ENCODE data around the gene CSRP1. TPM values are rescaled to one million over a fixed set of nuclear protein-coding genes. Genes with fewer than 3 reads are reported as not detected.
A peak's percentile ranks its signal among the peaks of the same experiment; 100 is the strongest.

The CSRP1 gene
- total RNA-seq, 2 experiments from 2014 or later: 46.4 to 89.8 TPM

DNA sequence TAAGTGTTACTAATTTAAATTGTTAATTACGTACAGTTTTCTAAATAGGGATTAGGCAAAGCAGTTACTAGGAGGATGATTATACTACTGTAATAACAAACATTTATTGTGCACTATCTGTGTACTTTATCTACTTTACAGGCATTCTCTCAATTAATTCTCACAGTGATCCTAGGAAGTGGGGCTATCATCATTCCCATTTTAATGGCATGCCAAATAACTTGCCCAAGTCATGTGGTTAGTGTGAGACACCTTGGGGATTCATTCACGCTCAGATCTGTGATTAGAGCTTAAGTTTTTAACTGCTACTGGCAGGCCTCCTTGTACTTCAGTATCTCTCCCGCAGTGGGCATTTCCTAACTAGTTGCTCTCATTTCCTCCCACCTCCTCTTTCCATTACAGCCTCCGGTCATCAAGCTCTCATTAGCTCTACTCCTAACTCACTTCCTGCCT lies 49.4 kb downstream of the CSRP1 start:
- peaks cover 23% of the 10 kb centered on the region for H3K4me1 ChIP-seq (ENCODE audit: insufficient read depth, low read length, poor library complexity, severe bottlenecking)
- H4K20me1 ChIP-seq (ENCODE audit: insufficient read depth, low read length): no peaks in the 10 kb centered on the region
- no peak overlapping the region for H3K4me3 ChIP-seq (ENCODE audit: low read depth, low read length, poor library complexity, severe bottlenecking)
- TF ChIP-seq, protein P1, sequence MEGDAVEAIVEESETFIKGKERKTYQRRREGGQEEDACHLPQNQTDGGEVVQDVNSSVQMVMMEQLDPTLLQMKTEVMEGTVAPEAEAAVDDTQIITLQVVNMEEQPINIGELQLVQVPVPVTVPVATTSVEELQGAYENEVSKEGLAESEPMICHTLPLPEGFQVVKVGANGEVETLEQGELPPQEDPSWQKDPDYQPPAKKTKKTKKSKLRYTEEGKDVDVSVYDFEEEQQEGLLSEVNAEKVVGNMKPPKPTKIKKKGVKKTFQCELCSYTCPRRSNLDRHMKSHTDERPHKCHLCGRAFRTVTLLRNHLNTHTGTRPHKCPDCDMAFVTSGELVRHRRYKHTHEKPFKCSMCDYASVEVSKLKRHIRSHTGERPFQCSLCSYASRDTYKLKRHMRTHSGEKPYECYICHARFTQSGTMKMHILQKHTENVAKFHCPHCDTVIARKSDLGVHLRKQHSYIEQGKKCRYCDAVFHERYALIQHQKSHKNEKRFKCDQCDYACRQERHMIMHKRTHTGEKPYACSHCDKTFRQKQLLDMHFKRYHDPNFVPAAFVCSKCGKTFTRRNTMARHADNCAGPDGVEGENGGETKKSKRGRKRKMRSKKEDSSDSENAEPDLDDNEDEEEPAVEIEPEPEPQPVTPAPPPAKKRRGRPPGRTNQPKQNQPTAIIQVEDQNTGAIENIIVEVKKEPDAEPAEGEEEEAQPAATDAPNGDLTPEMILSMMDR (conservative IDR thresholded peaks at IDR 0.05; ENCODE audit: low read length): no peak
- TF ChIP-seq EZH2phosphoT487 (IDR thresholded peaks at IDR 0.05; ENCODE audit: borderline replicate concordance, low read depth, low read length): no peak
- CTCF ChIA-PET (ENCODE audit: unreplicated experiment): no interaction called here
- H3K9me2 ChIP-seq (ENCODE audit: insufficient read depth, low read length): no peaks in the 10 kb centered on the region
- no peaks in the 10 kb centered on the region for H3K36me3 ChIP-seq (ENCODE audit: insufficient read depth, low read length)
- DNase-seq (ENCODE audit: low spot score): no peak
- H3K9me3 ChIP-seq (ENCODE audit: low read length): no peaks in the 10 kb centered on the region
- H3K79me2 ChIP-seq (ENCODE audit: insufficient read depth, low read depth, low read length): no peaks in the 10 kb centered on the region
- BruUV-seq (replicated peaks): no TSS peak
- no peak overlapping the region for H3K4me2 ChIP-seq (ENCODE audit: low read length)
- intact Hi-C loops (cut with micrococcal nuclease; ENCODE audit: unreplicated experiment): no loop called here
- H3K27ac ChIP-seq (ENCODE audit: low read depth, low read length, poor library complexity, severe bottlenecking): no peak overlapping the region
- POLR2A ChIA-PET: interaction anchor here (0.7 kb wide), 1 partner anchor 13 kb away, joined by 3 read pairs; no protein-coding TSS in a partner anchor
- H2AFZ ChIP-seq (ENCODE audit: low read length): no peak overlapping the region

DNA sequence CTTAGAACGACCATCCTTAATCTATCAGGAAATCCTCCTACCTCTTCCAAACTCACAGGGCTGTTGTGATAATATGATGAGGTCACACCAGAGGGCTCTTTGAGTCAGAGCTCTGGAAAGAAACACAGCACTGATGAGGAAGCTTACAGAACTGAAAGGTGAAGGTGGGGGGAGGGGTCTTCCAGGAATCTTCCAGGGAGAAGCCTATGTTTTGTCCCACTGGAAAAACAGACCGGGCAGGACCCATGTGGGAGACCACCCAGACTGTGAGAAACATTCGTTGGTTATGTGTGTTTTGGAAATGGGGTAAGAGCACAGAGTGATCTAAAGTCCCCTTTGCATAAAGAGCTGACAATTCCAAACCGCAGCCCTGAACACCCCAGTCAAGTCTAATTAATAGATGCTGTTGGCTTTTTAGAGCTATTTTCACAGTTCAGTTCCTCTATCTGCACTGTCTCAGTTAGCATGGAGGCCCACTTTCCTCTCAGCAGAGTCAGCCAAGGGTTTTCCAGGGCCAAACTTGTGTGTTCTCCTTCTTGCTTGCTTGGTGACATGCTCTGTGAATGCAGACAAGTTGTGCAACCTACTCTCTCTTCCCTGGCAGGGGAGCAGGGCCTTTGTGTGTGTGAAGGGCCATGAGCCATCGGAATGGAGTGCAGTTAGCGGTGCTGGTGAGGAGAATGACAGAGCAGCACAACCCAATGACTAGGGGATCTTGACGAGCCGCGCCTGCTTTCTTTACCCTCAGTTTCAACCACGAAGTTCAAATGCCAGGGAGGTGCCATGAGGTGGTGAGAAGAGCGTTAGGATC lies 50.2 kb downstream of the CSRP1 start:
- H3K4me1 ChIP-seq (ENCODE audit: insufficient read depth, low read length, poor library complexity, severe bottlenecking): peaks cover 25% of the 10 kb centered on the region
- intact Hi-C loops (cut with micrococcal nuclease; ENCODE audit: unreplicated experiment): no loop called here
- no peaks in the 10 kb centered on the region for H3K9me3 ChIP-seq (ENCODE audit: low read length)
- DNase-seq (ENCODE audit: low spot score): peak; percentile 21
- no peaks in the 10 kb centered on the region for H3K9me2 ChIP-seq (ENCODE audit: insufficient read depth, low read length)
- CTCF ChIA-PET (ENCODE audit: unreplicated experiment): no interaction called here
- H4K20me1 ChIP-seq (ENCODE audit: insufficient read depth, low read length): no peaks in the 10 kb centered on the region
- BruUV-seq (replicated peaks): no TSS peak
- peak overlapping the region; percentile 46 for H3K4me2 ChIP-seq (ENCODE audit: low read length)
- POLR2A ChIA-PET: no interaction called here
- TF ChIP-seq, protein P1 (conservative IDR thresholded peaks at IDR 0.05; ENCODE audit: low read length): no peak
- no peak for TF ChIP-seq EZH2phosphoT487 (IDR thresholded peaks at IDR 0.05; ENCODE audit: borderline replicate concordance, low read depth, low read length)
- H3K79me2 ChIP-seq (ENCODE audit: insufficient read depth, low read depth, low read length): no peaks in the 10 kb centered on the region
- no peaks in the 10 kb centered on the region for H3K36me3 ChIP-seq (ENCODE audit: insufficient read depth, low read length)
- H2AFZ ChIP-seq (ENCODE audit: low read length): peak overlapping the region; percentile 45; the same call in 1 of the 2 replicates
- H3K27ac ChIP-seq (ENCODE audit: low read depth, low read length, poor library complexity, severe bottlenecking): no peak overlapping the region
- H3K4me3 ChIP-seq (ENCODE audit: low read depth, low read length, poor library complexity, severe bottlenecking): no peak overlapping the region

DNA sequence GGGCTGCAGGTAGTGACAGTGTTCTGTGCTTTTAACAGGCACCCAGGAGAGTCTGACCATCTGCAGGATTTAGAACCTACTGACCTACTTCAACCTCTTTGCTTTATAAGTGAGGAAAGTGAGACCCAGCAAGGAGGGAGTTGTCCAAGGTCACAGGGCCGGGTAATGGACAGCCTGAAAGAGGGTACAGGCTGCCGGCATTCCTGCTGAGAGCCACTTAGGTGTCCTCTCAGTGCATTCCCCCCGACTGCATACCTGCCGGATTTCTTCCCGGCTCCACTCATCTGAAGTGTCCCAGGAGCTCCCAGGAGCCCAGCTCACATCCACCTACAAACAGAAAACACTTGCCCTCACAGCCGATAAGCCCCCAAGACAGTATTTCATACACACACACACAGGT lies 51.8 kb downstream of the CSRP1 start:
- Histone ChIP-seq H3K27ac (ENCODE audit: low read depth, low read length, poor library complexity, severe bottlenecking) (no peak overlapping the region), H3K4me1 (ENCODE audit: insufficient read depth, low read length, poor library complexity, severe bottlenecking) (peaks cover 40% of the 10 kb centered on the region), H3K79me2 (ENCODE audit: insufficient read depth, low read depth, low read length) (no peaks in the 10 kb centered on the region), H2AFZ (ENCODE audit: low read length) (no peak overlapping the region), H3K4me3 (ENCODE audit: low read depth, low read length, poor library complexity, severe bottlenecking) (no peak overlapping the region), H3K4me2 (ENCODE audit: low read length) (no peak overlapping the region), H3K9me3 (ENCODE audit: low read length) (no peaks in the 10 kb centered on the region), H4K20me1 (ENCODE audit: insufficient read depth, low read length) (no peaks in the 10 kb centered on the region), H3K36me3 (ENCODE audit: insufficient read depth, low read length) (no peaks in the 10 kb centered on the region), H3K9me2 (ENCODE audit: insufficient read depth, low read length) (no peaks in the 10 kb centered on the region)
- POLR2A ChIA-PET: interaction anchor here (0.5 kb wide), 1 partner anchor 14 kb away, joined by 4 read pairs; no protein-coding TSS in a partner anchor
- no peak for DNase-seq (ENCODE audit: low spot score)
- BruUV-seq (replicated peaks): no TSS peak
- TF ChIP-seq, protein P1 (conservative IDR thresholded peaks at IDR 0.05; ENCODE audit: low read length): no peak
- TF ChIP-seq EZH2phosphoT487 (IDR thresholded peaks at IDR 0.05; ENCODE audit: borderline replicate concordance, low read depth, low read length): no peak
- intact Hi-C loops (cut with micrococcal nuclease; ENCODE audit: unreplicated experiment): no loop called here
- CTCF ChIA-PET (ENCODE audit: unreplicated experiment): no interaction called here
